HepG2 (cell line): Measurements from ENCODE around the gene CLTA.

Experiments used
- MAFK ChIP-seq, 2 experiments: IDR thresholded peaks in 1 of 2; conservative IDR thresholded peaks in 1 of 2; 2 replicates each; pipeline ENCODE4 v1.6.1; 2011; ENCODE audit warnings: improper control_type of control experiment in 2 of 2, low read length in 2 of 2
- MYC ChIP-seq: sonication (generic); formaldehyde crosslinking; IDR thresholded peaks from 2 replicates; pipeline ENCODE4 v1.9.0; 2021; ENCODE audit warnings: missing genetic modification reagents, borderline replicate concordance
- POLR2AphosphoS5 ChIP-seq: IDR thresholded peaks from 2 replicates; pipeline ENCODE4 v1.6.1; 2012; ENCODE audit warnings: low read depth, low read length
- RAD21 ChIP-seq: fragments of 450-650 bp; formaldehyde crosslinking; IDR thresholded peaks from 2 replicates; pipeline ENCODE4 v1.5.0; 2020; ENCODE audit warnings: mild to moderate bottlenecking
- RFX5 ChIP-seq: IDR thresholded peaks from 2 replicates; pipeline ENCODE4 v1.6.1; 2011; ENCODE audit warnings: low read depth, low read length, improper control_type of control experiment
- SIX4 ChIP-seq: sonication (generic); formaldehyde crosslinking; IDR thresholded peaks from 2 replicates; pipeline ENCODE4 v1.4.0; 2020; ENCODE audit warnings: missing genetic modification reagents
- TP53 ChIP-seq: sonication (generic); formaldehyde crosslinking; conservative IDR thresholded peaks from 2 replicates; pipeline ENCODE4 v1.4.0; 2020; ENCODE audit warnings: missing genetic modification reagents
- U2AF2 ChIP-seq: fragments of 200-400 bp; formaldehyde crosslinking; IDR thresholded peaks from 2 replicates; pipeline ENCODE4 v1.6.1; 2017; ENCODE audit warnings: low read depth, mild to moderate bottlenecking, low read length
- ZKSCAN1 ChIP-seq: fragments of 150-350 bp; IDR thresholded peaks from 2 replicates; pipeline ENCODE4 v1.6.1; 2014; ENCODE audit warnings: low read length
- ZNF317 ChIP-seq: sonication (generic); formaldehyde crosslinking; IDR thresholded peaks from 2 replicates; pipeline ENCODE4 v1.5.0; 2020; ENCODE audit warnings: mild to moderate bottlenecking, missing genetic modification reagents
- TF ChIP-seq, protein P1 (sequence below): sonication (generic); formaldehyde crosslinking; IDR thresholded peaks from 2 replicates; pipeline ENCODE4 v1.8.1; 2023; ENCODE audit warnings: mild to moderate bottlenecking, missing genetic modification reagents
- TF ChIP-seq, protein P2 (sequence below): sonication (generic); formaldehyde crosslinking; IDR thresholded peaks from 2 replicates; pipeline ENCODE4 v1.4.0; 2020; ENCODE audit warnings: low read depth, mild to moderate bottlenecking, missing genetic modification reagents
- TF ChIP-seq, protein P3 (sequence below): IDR thresholded peaks from 2 replicates; pipeline ENCODE4 v1.6.1; 2016; ENCODE audit warnings: low read depth, borderline replicate concordance

- TF ChIP-seq POLR2AphosphoS5 (no peak), TP53 (no peak), RAD21 (no peak), MYC (no peak), U2AF2 (no peak), ZNF317 (no peak), MAFK (conservative IDR thresholded peaks at IDR 0.05 in 1 of 2, IDR thresholded peaks at IDR 0.05 in 1 of 2; ENCODE audit: low read length in 2 of 2) (no peak), ZKSCAN1 (no peak), RFX5 (no peak), SIX4 (CRISPR knock-in tag) (no peak)
- TF ChIP-seq, protein P1, sequence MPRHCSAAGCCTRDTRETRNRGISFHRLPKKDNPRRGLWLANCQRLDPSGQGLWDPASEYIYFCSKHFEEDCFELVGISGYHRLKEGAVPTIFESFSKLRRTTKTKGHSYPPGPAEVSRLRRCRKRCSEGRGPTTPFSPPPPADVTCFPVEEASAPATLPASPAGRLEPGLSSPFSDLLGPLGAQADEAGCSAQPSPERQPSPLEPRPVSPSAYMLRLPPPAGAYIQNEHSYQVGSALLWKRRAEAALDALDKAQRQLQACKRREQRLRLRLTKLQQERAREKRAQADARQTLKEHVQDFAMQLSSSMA (CRISPR knock-in tag) = no peak
- TF ChIP-seq, protein P2, sequence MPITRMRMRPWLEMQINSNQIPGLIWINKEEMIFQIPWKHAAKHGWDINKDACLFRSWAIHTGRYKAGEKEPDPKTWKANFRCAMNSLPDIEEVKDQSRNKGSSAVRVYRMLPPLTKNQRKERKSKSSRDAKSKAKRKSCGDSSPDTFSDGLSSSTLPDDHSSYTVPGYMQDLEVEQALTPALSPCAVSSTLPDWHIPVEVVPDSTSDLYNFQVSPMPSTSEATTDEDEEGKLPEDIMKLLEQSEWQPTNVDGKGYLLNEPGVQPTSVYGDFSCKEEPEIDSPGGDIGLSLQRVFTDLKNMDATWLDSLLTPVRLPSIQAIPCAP (CRISPR knock-in tag) = no peak
- TF ChIP-seq, protein P3, sequence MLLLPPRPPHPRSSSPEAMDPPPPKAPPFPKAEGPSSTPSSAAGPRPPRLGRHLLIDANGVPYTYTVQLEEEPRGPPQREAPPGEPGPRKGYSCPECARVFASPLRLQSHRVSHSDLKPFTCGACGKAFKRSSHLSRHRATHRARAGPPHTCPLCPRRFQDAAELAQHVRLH (CRISPR knock-in tag) = no peak
These were observed 20.2 kb upstream of the CLTA start for GRCh38 chr9:36170531-36170930.
